Esophagus (tissue), 2 donors: ENCODE data around the gene DYDC1. TPM values are rescaled to one million over a fixed set of nuclear protein-coding genes. Genes with fewer than 3 reads are reported as not detected.
A peak's percentile ranks its signal among the peaks of the same experiment; 100 is the strongest.

ENCODE experiments used
- H3K27ac ChIP-seq, 2 donors: one replicate each; pipeline ENCODE4 v1.5.1; 2013; ENCODE audit warnings: low read depth in 2 of 2, mild to moderate bottlenecking in 2 of 2, inconsistent platforms in 1 of 2, low read length in 1 of 2, moderate library complexity in 1 of 2
- H3K27me3 ChIP-seq, 2 donors: one replicate each; pipeline ENCODE4 v1.6.1; 2013; ENCODE audit warnings: low read length in 2 of 2, control low read depth in 1 of 2, mild to moderate bottlenecking in 1 of 2; ENCODE audit not compliant: insufficient read depth in 2 of 2, control insufficient read depth in 1 of 2
- H3K36me3 ChIP-seq, 2 donors: one replicate each; pipeline ENCODE4 v1.6.1; 2013; ENCODE audit warnings: low read length in 1 of 2; ENCODE audit not compliant: control insufficient read depth in 2 of 2, insufficient read depth in 2 of 2
- H3K4me1 ChIP-seq, 2 donors: one replicate each; pipeline ENCODE4 v1.6.1; 2013; ENCODE audit warnings: low read length in 1 of 2; ENCODE audit not compliant: control insufficient read depth in 2 of 2, insufficient read depth in 2 of 2
- H3K4me3 ChIP-seq, 2 donors: one replicate each; pipeline ENCODE4 v1.5.1; 2013; ENCODE audit warnings: low read length in 2 of 2, mild to moderate bottlenecking in 2 of 2, low read depth in 1 of 2, moderate library complexity in 1 of 2
- H3K9me3 ChIP-seq, 2 donors: one replicate each; pipeline ENCODE4 v1.6.1; 2013; ENCODE audit warnings: mild to moderate bottlenecking in 2 of 2, low read depth in 1 of 2, low read length in 1 of 2, moderate library complexity in 1 of 2; ENCODE audit not compliant: control insufficient read depth in 2 of 2, insufficient read depth in 1 of 2
- WGBS, 2 donors: extraction: QIAGEN DNeasy Blood & Tissue Kit; methylation state at CpG; one replicate each; pipeline ENCODE4 v1.1.7; 2013; 5-methylcytosine and 5-hydroxymethylcytosine counted together
- polyA plus RNA-seq, 2 donors: library from polyadenylated mRNA; stranded (reverse); fragments of 200-250 nt; gene quantifications; one replicate each; pipeline ENCODE4 v1.2.3, GENCODE V29; 2013
- donor health status: healthy with polysubstance abuse.
- donor health status: Bipolar disorder and iron deficiency.

DYDC1 gene
- not detected for polyA plus RNA-seq

GRCh38 chr10:80356563-80356988 is at the start of gene DYDC1, which contains the start of gene DYDC2:
Gene DYDC1 (minus strand): TSS chr10:80356755. CDS start chr10:80352601, 4,154 bp downstream.
Gene DYDC2 (plus strand): TSS chr10:80356781. CDS start chr10:80362444, 5,663 bp downstream.
- peak within 1 kb of the TSS; percentile 36 to 37 for H3K4me3 ChIP-seq
- H3K9me3 ChIP-seq: peaks cover 0 to 3% of the 10 kb centered on the region in 2 donors
- H3K36me3 ChIP-seq: no peaks in the 10 kb centered on the region
- WGBS, 2 donors: 1 to 2% methylated on average over 42 to 43 of the region's 43 CpGs
- H3K4me1 ChIP-seq: peaks cover 6 to 13% of the 10 kb centered on the region in 2 donors
- H3K27me3 ChIP-seq: no peaks in the 10 kb centered on the region
- H3K27ac ChIP-seq: no peak within 1 kb of the TSS

DNA sequence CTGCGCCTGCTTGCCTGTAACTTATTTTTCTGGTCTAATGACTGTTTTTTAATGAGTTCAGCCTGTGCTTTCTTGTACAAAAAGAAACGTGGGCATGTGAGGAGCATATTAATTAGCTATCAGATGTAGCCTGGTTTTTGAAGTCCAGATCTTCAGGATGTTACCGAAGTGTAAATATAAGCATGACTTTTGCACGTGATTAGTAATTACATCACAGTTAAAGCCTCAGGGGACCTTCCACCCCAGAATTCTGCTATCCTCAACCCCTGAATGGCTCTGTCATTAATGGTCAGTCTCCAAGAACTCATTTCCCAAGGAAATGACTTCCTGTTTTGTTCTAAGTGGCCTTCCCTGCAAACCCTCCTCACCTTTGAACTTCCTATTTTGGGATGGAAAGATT is 49.6 kb upstream of the DYDC1 start:
- WGBS, 2 donors: 48 to 54% methylated on average over 4 of the region's 4 CpGs
- H3K27ac ChIP-seq: no peak overlapping the region

DNA sequence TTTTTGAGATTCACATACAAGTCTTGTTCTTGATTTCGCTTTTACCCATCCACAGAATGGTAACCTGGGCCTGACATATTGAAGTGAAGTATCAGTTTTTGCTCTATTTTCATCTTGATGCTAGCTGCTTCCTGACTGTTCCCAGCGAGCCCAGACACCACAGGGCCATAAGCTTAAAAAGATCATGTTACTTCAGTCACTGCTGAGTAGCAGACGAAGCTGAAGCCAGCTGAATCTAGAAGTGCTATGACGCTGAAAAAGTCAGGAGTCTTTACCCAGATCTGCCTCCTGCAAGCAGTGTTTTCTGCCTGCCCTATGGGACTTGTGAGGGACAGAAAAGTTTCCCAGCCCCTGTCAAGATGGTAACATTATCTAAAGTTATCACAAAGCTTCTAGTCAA is 49.1 kb upstream of the DYDC1 start:
- H3K4me1 ChIP-seq: peaks cover 3 to 4% of the 10 kb centered on the region in 2 donors
- no peaks in the 10 kb centered on the region for H3K9me3 ChIP-seq
- H3K4me3 ChIP-seq: no peak overlapping the region
- no peaks in the 10 kb centered on the region for H3K36me3 ChIP-seq
- no peak overlapping the region for H3K27ac ChIP-seq
- WGBS, 2 donors: 68 to 69% methylated on average over 4 of the region's 4 CpGs
- H3K27me3 ChIP-seq: no peaks in the 10 kb centered on the region

More for the DNA sequence above, 49.6 kb upstream of the DYDC1 start:
- H3K36me3 ChIP-seq: no peaks in the 10 kb centered on the region
- H3K9me3 ChIP-seq: no peaks in the 10 kb centered on the region
- no peaks in the 10 kb centered on the region for H3K27me3 ChIP-seq
- peaks cover 3 to 9% of the 10 kb centered on the region in 2 donors for H3K4me1 ChIP-seq
- no peak overlapping the region for H3K4me3 ChIP-seq

GRCh38 chr10:80405035-80405434 is 48.5 kb upstream of the DYDC1 start:
- H3K9me3 ChIP-seq: no peaks in the 10 kb centered on the region
- no peaks in the 10 kb centered on the region for H3K36me3 ChIP-seq
- H3K4me3 ChIP-seq: no peak overlapping the region
- peaks cover under 1 to 1% of the 10 kb centered on the region in 2 donors for H3K4me1 ChIP-seq
- no peaks in the 10 kb centered on the region for H3K27me3 ChIP-seq
- WGBS, 2 donors: 72% methylated on average over 1 of the region's 1 CpG
- no peak overlapping the region for H3K27ac ChIP-seq

- Histone ChIP-seq H3K27ac (no peak overlapping the region), H3K36me3 (no peaks in the 10 kb centered on the region), H3K4me1 (peaks cover 0 to 3% of the 10 kb centered on the region in 2 donors), H3K9me3 (no peaks in the 10 kb centered on the region), H3K27me3 (no peaks in the 10 kb centered on the region), H3K4me3 (no peak overlapping the region)
- WGBS, 2 donors: 75 to 82% methylated on average over 8 of the region's 8 CpGs
Observed at GRCh38 chr10:80400136-80400804, 43.7 kb upstream of the DYDC1 start.

DNA sequence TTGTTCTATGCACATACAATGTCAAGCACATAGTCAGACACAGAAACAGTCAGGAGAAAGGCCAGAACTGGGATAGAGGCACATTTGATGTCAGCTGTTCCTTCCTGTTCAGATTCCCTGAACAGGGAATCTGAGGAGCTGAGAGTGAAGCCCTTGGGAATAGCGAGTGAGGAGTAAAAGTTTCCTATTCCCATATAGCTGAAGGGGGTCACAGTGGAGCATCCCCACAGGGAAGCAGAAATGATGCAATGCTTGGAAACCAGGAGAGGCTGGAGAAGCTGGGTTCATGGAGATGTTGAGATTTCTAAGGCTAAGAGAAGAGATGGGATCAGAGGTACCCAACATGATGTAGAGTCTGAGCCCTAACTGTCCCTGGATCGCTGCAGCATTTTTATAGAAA is 40.5 kb upstream of the DYDC1 start:
- Histone ChIP-seq H3K27ac (no peak overlapping the region), H3K27me3 (no peaks in the 10 kb centered on the region), H3K4me3 (no peak overlapping the region), H3K36me3 (no peaks in the 10 kb centered on the region), H3K9me3 (no peaks in the 10 kb centered on the region), H3K4me1 (peaks cover 0 to 6% of the 10 kb centered on the region in 2 donors)
- 83 to 93% methylated on average over 2 of the region's 2 CpGs for WGBS, 2 donors

DNA sequence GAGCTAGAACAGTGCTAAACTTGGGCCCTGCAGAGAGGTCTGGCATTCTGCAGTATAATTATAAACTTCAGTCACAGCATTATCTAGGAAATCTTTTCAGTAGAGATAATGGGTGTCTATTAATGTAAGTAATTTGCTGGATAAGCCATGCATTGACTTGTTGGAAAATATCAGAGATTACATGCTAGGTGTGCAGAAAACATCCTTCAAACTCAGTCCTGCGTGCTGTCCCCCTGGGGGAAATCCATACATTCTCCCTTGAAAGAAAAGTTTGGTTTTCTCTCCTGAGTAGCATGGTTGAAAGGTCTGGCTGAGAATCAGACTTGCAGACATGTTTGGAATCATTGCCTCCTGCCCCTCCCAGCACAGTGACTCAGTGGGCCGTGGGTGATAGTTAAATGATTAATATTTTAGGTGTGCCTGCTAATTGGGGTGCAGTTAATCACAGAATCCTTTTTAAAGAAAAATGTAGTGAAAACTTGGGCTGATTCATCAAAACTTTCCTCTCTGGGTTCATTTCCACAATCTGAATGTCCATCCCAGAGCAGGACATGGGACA is 37.9 kb upstream of the DYDC1 start:
- Histone ChIP-seq H3K27ac (peak overlapping the region; percentile 23 to 36), H3K36me3 (no peaks in the 10 kb centered on the region), H3K9me3 (no peaks in the 10 kb centered on the region), H3K4me3 (no peak overlapping the region), H3K27me3 (no peaks in the 10 kb centered on the region), H3K4me1 (peaks cover 0 to 6% of the 10 kb centered on the region in 2 donors)
- 41 to 49% methylated on average over 2 of the region's 2 CpGs for WGBS, 2 donors

DNA sequence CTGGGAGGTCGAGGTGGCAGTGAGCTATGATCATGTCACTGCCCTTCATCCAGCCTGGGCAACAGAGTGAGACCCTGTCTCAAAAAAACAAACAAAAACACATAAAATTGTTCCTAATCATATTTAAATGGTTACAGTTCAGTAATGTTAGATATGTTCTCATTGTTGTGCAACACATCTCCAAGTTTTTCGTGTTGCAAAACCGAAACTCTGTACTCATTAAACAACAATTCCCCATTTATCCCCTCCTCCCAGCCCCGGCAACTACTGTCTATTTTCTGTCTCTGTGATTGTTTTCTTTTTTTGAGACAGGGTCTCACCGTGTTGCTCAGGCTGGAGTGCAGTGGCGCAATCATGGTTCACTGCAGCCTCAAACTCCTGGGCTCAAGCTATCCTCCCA is 35.7 kb upstream of the DYDC1 start:
- H3K9me3 ChIP-seq: no peaks in the 10 kb centered on the region
- H3K27me3 ChIP-seq: no peaks in the 10 kb centered on the region
- WGBS, 2 donors: 75 to 78% methylated on average over 6 of the region's 6 CpGs
- H3K4me3 ChIP-seq: no peak overlapping the region
- no peak overlapping the region for H3K27ac ChIP-seq
- H3K4me1 ChIP-seq: peaks cover 0 to 6% of the 10 kb centered on the region in 2 donors
- no peaks in the 10 kb centered on the region for H3K36me3 ChIP-seq

- 81 to 84% methylated on average over 8 to 9 of the region's 9 CpGs for WGBS, 2 donors
Observed at GRCh38 chr10:80390740-80391139, 34.2 kb upstream of the DYDC1 start.

DNA sequence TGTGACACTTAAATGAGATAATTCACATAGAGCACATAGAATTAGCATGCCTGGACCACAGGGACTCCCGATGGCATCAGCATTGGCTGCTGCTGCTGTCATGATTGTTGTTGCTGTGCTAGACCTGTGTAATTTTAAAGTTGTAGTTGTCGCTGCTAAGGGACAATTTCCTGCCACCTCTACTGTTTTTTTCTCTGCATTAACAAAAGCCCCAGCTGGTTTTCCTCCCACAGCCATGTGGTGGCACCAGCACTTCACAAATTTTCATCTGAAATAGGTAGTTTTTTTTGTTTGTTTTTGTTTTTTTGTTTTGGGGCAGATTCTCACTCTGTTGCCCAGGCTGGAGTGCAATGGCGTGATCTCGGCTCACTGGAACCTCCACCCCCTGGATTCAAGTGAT is 26.4 kb upstream of the DYDC1 start:
- H3K27ac ChIP-seq: no peak overlapping the region
- no peaks in the 10 kb centered on the region for H3K4me1 ChIP-seq
- H3K9me3 ChIP-seq: no peaks in the 10 kb centered on the region
- H3K36me3 ChIP-seq: no peaks in the 10 kb centered on the region
- H3K27me3 ChIP-seq: no peaks in the 10 kb centered on the region
- 11 to 12% methylated on average over 4 of the region's 4 CpGs for WGBS, 2 donors
- H3K4me3 ChIP-seq: no peak overlapping the region

More at GRCh38 chr10:80390740-80391139, 34.2 kb upstream of the DYDC1 start:
- H3K36me3 ChIP-seq: no peaks in the 10 kb centered on the region
- H3K27ac ChIP-seq: no peak overlapping the region
- H3K9me3 ChIP-seq: no peaks in the 10 kb centered on the region
- no peaks in the 10 kb centered on the region for H3K27me3 ChIP-seq
- no peak overlapping the region for H3K4me3 ChIP-seq
- H3K4me1 ChIP-seq: peaks cover 0 to 4% of the 10 kb centered on the region in 2 donors
